Common myeloid progenitor, CD34-positive (primary cell): ENCODE results near the gene KLHL36.

Experiments used
- CTCF ChIA-PET: fragments of 350-600 bp; sonication (Branson Sonifier 250); formaldehyde crosslinking; loops from one replicate; lab custom pipeline; 2021; ENCODE audit warnings: antibody characterized with exemption; lab: Charles Lee
- POLR2A ChIA-PET: fragments of 350-600 bp; sonication (Branson Sonifier 250); formaldehyde crosslinking; loops from one replicate; lab custom pipeline; 2021; ENCODE audit warnings: antibody characterized with exemption; lab: Charles Lee
- DNase-seq, 3 donors: peaks; one replicate each; pipeline versions ENCODE4 v3.0.0 to v3.0.0-alpha.2; 2013
- H3K27ac ChIP-seq, 2 experiments: 1 replicate in 1 of 2; 2 replicates in 1 of 2; pipeline ENCODE4 v1.7.0; 2013; ENCODE audit warnings: inconsistent platforms in 2 of 2, low read length in 2 of 2, mild to moderate bottlenecking in 2 of 2, low read depth in 1 of 2, moderate library complexity in 1 of 2; ENCODE audit not compliant: severe bottlenecking in 2 of 2, insufficient read depth in 1 of 2, poor library complexity in 1 of 2
- H3K27me3 ChIP-seq, 5 experiments: replicated peaks in 2 of 5; 1 replicate in 3 of 5; 2 replicates in 2 of 5; pipeline versions ENCODE4 v1.6.1 to v1.7.0; 2013; ENCODE audit warnings: low read length in 4 of 5, mild to moderate bottlenecking in 2 of 5, moderate library complexity in 2 of 5, inconsistent platforms in 1 of 5; ENCODE audit not compliant: insufficient read depth in 5 of 5, control insufficient read depth in 4 of 5
- H3K36me3 ChIP-seq, 4 experiments: 1 replicate in 2 of 4; 2 replicates in 2 of 4; pipeline versions ENCODE4 v1.6.1 to v1.7.0; 2013; ENCODE audit warnings: low read length in 3 of 4, control low read depth in 1 of 4, mild to moderate bottlenecking in 1 of 4; ENCODE audit not compliant: control insufficient read depth in 4 of 4, insufficient read depth in 4 of 4
- H3K4me1 ChIP-seq, 4 experiments: 1 replicate in 3 of 4; 2 replicates in 1 of 4; pipeline versions ENCODE4 v1.6.1 to v1.7.1; 2013; ENCODE audit warnings: low read length in 3 of 4, mild to moderate bottlenecking in 3 of 4, control low read depth in 1 of 4, inconsistent platforms in 1 of 4, moderate library complexity in 1 of 4; ENCODE audit not compliant: control insufficient read depth in 4 of 4, insufficient read depth in 4 of 4; ENCODE audit errors: control extremely low read depth in 1 of 4
- H3K4me3 ChIP-seq, 7 experiments: 1 replicate in 4 of 7; 2 replicates in 3 of 7; pipeline versions ENCODE4 v1.5.1 to v1.7.0; 2013; ENCODE audit warnings: mild to moderate bottlenecking in 7 of 7, low read length in 6 of 7, moderate library complexity in 6 of 7, inconsistent platforms in 2 of 7, low read depth in 2 of 7, control low read depth in 1 of 7; ENCODE audit not compliant: insufficient read depth in 4 of 7, control insufficient read depth in 1 of 7; ENCODE audit errors: extremely low read depth in 1 of 7
- H3K9me3 ChIP-seq, 5 experiments: 1 replicate in 4 of 5; 2 replicates in 1 of 5; pipeline versions ENCODE4 v1.6.1 to v1.7.1; 2013; ENCODE audit warnings: low read length in 4 of 5, mild to moderate bottlenecking in 2 of 5, inconsistent platforms in 1 of 5, low read depth in 1 of 5, moderate library complexity in 1 of 5; ENCODE audit not compliant: control insufficient read depth in 4 of 5, insufficient read depth in 2 of 5; ENCODE audit errors: control extremely low read depth in 1 of 5
- WGBS: methylation state at CpG from one replicate; pipeline ENCODE4 v1.1.5; 2013; ENCODE audit not compliant: insufficient coverage; 5-methylcytosine and 5-hydroxymethylcytosine counted together

Gene KLHL36

DNA sequence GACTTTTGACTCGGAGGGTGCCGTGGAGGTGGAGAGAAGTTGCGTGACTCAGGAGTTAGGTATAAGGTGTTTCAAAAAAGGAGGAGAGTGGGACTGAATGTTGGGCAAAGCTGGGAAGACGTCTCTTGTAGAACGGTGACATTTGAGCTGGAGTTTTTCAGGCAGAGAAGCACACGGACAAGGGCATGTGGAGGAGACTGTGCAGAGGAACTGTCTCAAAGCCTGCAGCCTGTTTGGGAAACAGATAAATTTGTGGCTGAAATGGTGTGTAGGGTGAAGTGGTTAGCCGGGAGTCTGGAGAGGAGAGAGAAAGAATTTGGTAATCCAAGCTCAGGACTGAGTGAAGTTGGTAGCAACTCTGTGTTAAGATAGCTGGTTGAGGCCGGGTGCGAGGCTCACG is 61.3 kb downstream of the KLHL36 start:
- peaks cover 0 to 41% (median 4%) of the 10 kb centered on the region in 4 experiments for H3K36me3 ChIP-seq
- WGBS: 97% methylated on average over 7 of the region's 10 CpGs
- H3K27me3 ChIP-seq: no peaks in the 10 kb centered on the region
- DNase-seq: no peak
- peaks cover 2 to 40% (median 19%) of the 10 kb centered on the region in 4 experiments for H3K4me1 ChIP-seq
- CTCF ChIA-PET: interaction anchor here (0.9 to 2.0 kb wide), 5 partner anchors 9 to 87 kb away, joined by 3 to 5 read pairs (median 3); no protein-coding TSS in a partner anchor
- POLR2A ChIA-PET: no interaction called here
- H3K27ac ChIP-seq: no peak overlapping the region
- no peaks in the 10 kb centered on the region for H3K9me3 ChIP-seq
- no peak overlapping the region for H3K4me3 ChIP-seq

DNA sequence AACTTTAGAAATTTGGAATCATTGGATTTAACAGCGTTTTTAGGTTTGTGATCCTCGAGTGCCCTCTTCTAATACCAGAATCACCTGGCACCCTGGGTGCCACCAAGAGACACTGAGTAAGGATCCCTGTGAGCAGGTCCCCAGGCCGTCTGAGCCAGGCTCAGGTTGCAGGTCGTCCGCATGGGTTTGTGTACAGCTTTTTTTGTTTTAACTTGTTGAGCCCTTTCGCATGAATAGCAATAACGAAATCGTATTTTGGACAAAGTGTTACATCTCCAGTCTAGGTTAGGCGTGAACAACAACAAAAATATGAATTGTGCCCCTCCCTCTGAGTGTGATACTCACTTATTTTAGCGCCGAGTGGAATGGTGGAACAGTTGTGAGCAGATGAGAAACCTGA is 62.4 kb downstream of the KLHL36 start:
- Histone ChIP-seq H3K9me3 (no peaks in the 10 kb centered on the region), H3K27ac (no peak overlapping the region), H3K36me3 (peaks cover 0 to 38% (median 1%) of the 10 kb centered on the region in 4 experiments), H3K27me3 (no peaks in the 10 kb centered on the region), H3K4me3 (no peak overlapping the region), H3K4me1 (peaks cover 2 to 40% (median 19%) of the 10 kb centered on the region in 4 experiments)
- 96% methylated on average over 9 of the region's 11 CpGs for WGBS
- DNase-seq: no peak
- ChIA-PET POLR2A (interaction anchor here (0.6 kb wide), 1 partner anchor 42 kb away, joined by 3 read pairs; no protein-coding TSS in a partner anchor), CTCF (interaction anchor here (1.0 to 3.3 kb wide), 4 partner anchors 10 to 89 kb away, joined by 3 to 15 read pairs (median 5); no protein-coding TSS in a partner anchor)
